Ascending aorta (tissue), 2 donors: ENCODE results near the gene COLGALT1. TPM values are rescaled to one million over a fixed set of nuclear protein-coding genes. Genes with fewer than 3 reads are reported as not detected.

ENCODE experiments used
- DNase-seq, 2 donors: peaks; one replicate each; pipeline ENCODE4 v3.0.0-alpha.2; 2019; ENCODE audit warnings: low spot score in 2 of 2
- H3K27ac ChIP-seq, 2 donors: fragments of 200-600 bp; sonication (generic); one replicate each; pipeline ENCODE4 v1.5.1; 2016 to 2017; ENCODE audit warnings: mild to moderate bottlenecking in 1 of 2
- H3K27me3 ChIP-seq: fragments of 200-600 bp; sonication (generic); one replicate; pipeline ENCODE4 v1.5.1; 2017
- H3K36me3 ChIP-seq, 2 donors: fragments of 200-600 bp; sonication (generic); one replicate each; pipeline ENCODE4 v1.5.1; 2016
- H3K4me1 ChIP-seq, 2 donors: fragments of 200-600 bp; sonication (generic); one replicate each; pipeline ENCODE4 v1.5.1; 2016 to 2017; ENCODE audit warnings: mild to moderate bottlenecking in 1 of 2
- H3K4me3 ChIP-seq, 2 donors: fragments of 200-600 bp; sonication (generic); one replicate each; pipeline ENCODE4 v1.5.1; 2016 to 2017; ENCODE audit warnings: mild to moderate bottlenecking in 1 of 2
- H3K9me3 ChIP-seq, 2 donors: fragments of 200-600 bp; sonication (generic); one replicate each; pipeline ENCODE4 v1.5.1; 2016
- intact Hi-C: fragments of 100-400 bp; cut with DNase I; formaldehyde crosslinking; loops from one replicate; pipeline ENCODE4 v1.15.1; 2023
- total RNA-seq: library from RNA; depleted of rRNA; stranded (reverse); fragments of >200 nt; gene quantifications from one replicate; pipeline ENCODE4 v1.1.0, GENCODE V29; 2016
- TF ChIP-seq, protein P1 (sequence below), 3 experiments: fragments of 200-600 bp in 2 of 3; fragments of 450-650 bp in 1 of 3; sonication (generic) in 2 of 3; IDR thresholded peaks; one replicate each; pipeline ENCODE4 v1.5.1; 2016 to 2019; ENCODE audit warnings: antibody characterized with exemption in 3 of 3, mild to moderate bottlenecking in 1 of 3, moderate library complexity in 1 of 3

COLGALT1 gene
- total RNA-seq, 1 donor from 2014 or later = 95.4 TPM

DNA sequence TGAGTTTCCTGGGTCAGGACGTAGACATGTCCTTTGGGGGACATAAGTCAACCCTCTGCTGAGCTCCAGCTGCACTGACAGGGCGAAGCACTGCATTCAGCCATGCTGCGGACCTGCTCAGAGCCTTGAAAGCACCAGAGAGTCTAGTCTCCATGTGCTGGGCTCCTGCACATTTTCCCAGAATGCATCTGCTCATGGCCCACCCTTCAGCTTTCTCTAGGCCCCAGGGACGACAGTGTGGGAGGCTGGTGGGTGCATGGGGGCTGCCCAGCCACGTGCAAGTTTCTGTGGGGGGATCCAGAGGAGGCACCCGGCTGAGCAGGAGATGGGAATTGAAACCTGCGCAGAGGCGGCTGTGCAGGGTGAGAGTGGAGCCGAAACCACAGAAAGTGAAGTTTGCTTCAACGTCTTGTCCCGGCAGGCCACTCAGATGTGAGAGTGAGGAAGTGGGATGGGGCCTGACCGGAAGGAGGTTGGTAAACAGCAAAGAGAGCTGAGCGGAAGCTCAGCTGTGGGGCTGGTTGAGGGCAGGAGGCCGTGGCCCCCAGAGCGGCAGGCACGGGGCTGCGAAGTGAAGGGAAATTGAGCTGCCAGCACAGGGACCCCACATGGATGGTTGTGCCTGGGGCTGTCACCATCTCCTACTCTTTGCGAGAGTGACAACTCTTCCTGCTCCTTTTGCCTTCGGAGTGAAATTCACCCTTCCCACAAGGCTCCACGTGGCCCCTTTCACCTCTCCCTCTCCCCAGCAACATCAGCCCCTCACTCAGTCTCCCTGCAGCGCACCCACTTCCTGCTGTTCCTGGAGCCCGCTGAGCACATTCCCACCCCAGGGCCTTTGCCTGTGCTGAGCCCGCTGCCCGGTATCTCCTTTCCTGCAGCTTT lies 32.2 kb upstream of the COLGALT1 start:
- H3K27me3 ChIP-seq = no peaks in the 10 kb centered on the region
- intact Hi-C loops = no loop called here
- peak in 1 of 2 donors; percentile 72 for DNase-seq
- H3K9me3 ChIP-seq = peaks cover 0 to 5% of the 10 kb centered on the region in 2 donors
- no peaks in the 10 kb centered on the region for H3K4me1 ChIP-seq
- H3K27ac ChIP-seq = peak overlapping the region in 1 of 2 donors; percentile 2
- TF ChIP-seq, protein P1, sequence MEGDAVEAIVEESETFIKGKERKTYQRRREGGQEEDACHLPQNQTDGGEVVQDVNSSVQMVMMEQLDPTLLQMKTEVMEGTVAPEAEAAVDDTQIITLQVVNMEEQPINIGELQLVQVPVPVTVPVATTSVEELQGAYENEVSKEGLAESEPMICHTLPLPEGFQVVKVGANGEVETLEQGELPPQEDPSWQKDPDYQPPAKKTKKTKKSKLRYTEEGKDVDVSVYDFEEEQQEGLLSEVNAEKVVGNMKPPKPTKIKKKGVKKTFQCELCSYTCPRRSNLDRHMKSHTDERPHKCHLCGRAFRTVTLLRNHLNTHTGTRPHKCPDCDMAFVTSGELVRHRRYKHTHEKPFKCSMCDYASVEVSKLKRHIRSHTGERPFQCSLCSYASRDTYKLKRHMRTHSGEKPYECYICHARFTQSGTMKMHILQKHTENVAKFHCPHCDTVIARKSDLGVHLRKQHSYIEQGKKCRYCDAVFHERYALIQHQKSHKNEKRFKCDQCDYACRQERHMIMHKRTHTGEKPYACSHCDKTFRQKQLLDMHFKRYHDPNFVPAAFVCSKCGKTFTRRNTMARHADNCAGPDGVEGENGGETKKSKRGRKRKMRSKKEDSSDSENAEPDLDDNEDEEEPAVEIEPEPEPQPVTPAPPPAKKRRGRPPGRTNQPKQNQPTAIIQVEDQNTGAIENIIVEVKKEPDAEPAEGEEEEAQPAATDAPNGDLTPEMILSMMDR (IDR thresholded peaks at IDR 0.05) = no peak
- no peak overlapping the region for H3K4me3 ChIP-seq
- H3K36me3 ChIP-seq = peaks cover 15 to 18% of the 10 kb centered on the region in 2 donors

DNA sequence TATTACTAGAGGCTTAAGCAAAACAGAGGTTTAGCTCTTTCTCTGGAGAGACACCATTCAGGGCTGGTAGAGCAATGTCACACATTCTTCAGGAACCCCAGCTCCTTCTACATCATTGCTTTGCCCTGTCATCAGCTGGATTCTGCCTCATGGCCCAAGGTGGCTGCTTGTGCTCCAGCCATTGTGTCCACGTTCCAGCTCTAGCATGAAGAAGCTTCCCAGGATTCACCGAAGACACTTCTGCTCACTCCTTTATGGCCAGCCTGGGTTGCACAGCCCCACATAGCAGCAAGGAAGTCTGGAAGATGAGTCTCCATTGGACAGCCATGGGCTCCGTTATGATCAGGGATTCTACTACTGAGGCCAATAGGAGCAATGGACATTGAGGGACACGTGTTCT lies 30.8 kb upstream of the COLGALT1 start:
- Histone ChIP-seq H3K27ac (no peak overlapping the region), H3K9me3 (no peaks in the 10 kb centered on the region), H3K4me1 (no peaks in the 10 kb centered on the region), H3K36me3 (peaks cover 10% of the 10 kb centered on the region in 2 donors), H3K4me3 (no peak overlapping the region), H3K27me3 (peaks cover 7% of the 10 kb centered on the region)
- no peak for DNase-seq
- intact Hi-C loops = no loop called here
- TF ChIP-seq, protein P1 (IDR thresholded peaks at IDR 0.05) = no peak

DNA sequence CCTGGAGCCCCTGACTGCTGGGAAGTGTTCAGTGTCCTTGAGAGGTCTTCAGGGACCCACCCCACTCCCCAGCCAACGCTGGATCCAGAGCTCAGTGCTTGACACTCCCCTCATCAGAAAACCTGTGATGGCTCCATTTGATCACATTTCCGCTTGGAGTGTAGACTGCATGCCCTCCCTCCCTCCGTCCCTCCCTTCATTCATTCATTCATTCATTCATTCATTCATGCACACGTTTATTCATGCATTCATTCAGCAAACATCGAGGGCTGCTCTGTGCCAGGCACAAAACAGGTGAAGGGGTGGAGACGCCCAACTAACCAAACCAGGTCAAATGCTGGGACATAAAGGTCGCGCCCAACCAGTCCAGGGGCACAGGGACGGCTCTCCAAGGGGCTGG lies 30.3 kb upstream of the COLGALT1 start:
- peaks cover 7% of the 10 kb centered on the region for H3K27me3 ChIP-seq
- no peaks in the 10 kb centered on the region for H3K9me3 ChIP-seq
- peaks cover 10% of the 10 kb centered on the region in 2 donors for H3K36me3 ChIP-seq
- intact Hi-C loops = no loop called here
- no peak overlapping the region for H3K4me3 ChIP-seq
- TF ChIP-seq, protein P1 (IDR thresholded peaks at IDR 0.05) = no peak
- H3K27ac ChIP-seq = no peak overlapping the region
- no peak for DNase-seq
- H3K4me1 ChIP-seq = no peaks in the 10 kb centered on the region

DNA sequence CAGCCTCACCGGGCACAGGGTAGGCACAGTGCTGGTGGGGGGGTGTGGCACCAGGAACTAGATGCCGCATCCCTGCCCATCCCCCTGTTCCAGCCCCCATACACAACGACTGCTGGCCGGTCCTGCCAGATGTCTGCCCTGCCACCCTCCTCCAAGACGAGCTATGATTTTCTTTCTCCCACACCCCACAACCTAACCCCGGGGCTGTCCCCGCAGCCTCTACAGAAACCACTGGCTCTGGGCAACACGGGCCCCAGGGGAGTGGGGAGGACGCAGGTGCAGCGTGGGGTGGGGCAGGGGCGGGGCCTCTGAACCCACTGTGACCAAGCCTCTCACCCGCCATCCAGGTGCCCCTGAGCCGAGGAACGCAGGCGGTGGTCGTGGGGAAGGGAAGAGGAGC lies 28.5 kb upstream of the COLGALT1 start:
- Histone ChIP-seq H3K36me3 (no peaks in the 10 kb centered on the region), H3K4me1 (no peaks in the 10 kb centered on the region), H3K4me3 (no peak overlapping the region), H3K9me3 (no peaks in the 10 kb centered on the region), H3K27ac (no peak overlapping the region), H3K27me3 (peaks cover 7% of the 10 kb centered on the region)
- intact Hi-C loops = no loop called here
- DNase-seq = no peak
- TF ChIP-seq, protein P1 (IDR thresholded peaks at IDR 0.05) = no peak

DNA sequence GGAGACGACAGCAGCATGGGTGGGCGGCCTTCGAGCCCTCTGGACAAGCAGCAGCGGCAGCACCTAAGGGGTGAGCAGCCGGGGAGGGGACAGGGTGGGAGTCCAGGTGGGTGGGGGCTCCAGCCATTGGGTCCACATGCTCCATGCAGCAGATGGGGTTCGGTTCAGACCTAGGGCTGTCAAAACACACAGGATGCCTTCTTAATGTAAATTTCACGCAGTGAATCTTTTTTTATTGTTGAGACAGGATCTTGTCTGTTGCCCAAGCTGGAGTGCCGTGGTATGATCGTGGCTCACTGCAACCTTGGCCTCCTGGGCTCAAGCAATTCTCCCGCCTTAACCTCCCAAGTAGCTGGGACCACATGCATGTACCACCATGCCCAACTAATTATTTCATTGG lies 28.1 kb upstream of the COLGALT1 start:
- Histone ChIP-seq H3K27ac (no peak overlapping the region), H3K27me3 (peaks cover 7% of the 10 kb centered on the region), H3K4me1 (no peaks in the 10 kb centered on the region), H3K36me3 (no peaks in the 10 kb centered on the region), H3K9me3 (no peaks in the 10 kb centered on the region), H3K4me3 (no peak overlapping the region)
- TF ChIP-seq, protein P1 (IDR thresholded peaks at IDR 0.05) = no peak
- intact Hi-C loops = no loop called here
- no peak for DNase-seq
